IMR-90 (cell line): ENCODE data around the gene C6orf15.

ENCODE experiments used
- BHLHE40 ChIP-seq: fragments of 150-350 bp; IDR thresholded peaks from 2 replicates; pipeline ENCODE4 v1.6.1; 2016; ENCODE audit warnings: mild to moderate bottlenecking, low read depth, low read length
- CHD1 ChIP-seq: IDR thresholded peaks from 2 replicates; pipeline ENCODE4 v1.6.1; 2012; ENCODE audit warnings: low read depth, low read length, improper control_type of control experiment
- MAFK ChIP-seq: IDR thresholded peaks from 2 replicates; pipeline ENCODE4 v1.6.1; 2012; ENCODE audit warnings: low read depth, low read length, improper control_type of control experiment
- NFE2L2 ChIP-seq: fragments of 150-350 bp; IDR thresholded peaks from 2 replicates; pipeline ENCODE4 v1.6.1; 2016; ENCODE audit warnings: low read depth, mild to moderate bottlenecking, low read length
- POLR2A ChIP-seq: IDR thresholded peaks from 2 replicates; pipeline ENCODE4 v1.6.1; 2012; ENCODE audit warnings: mild to moderate bottlenecking, low read depth, low read length
- RAD21 ChIP-seq: IDR thresholded peaks from 2 replicates; pipeline ENCODE4 v1.6.1; 2012; ENCODE audit warnings: low read length, improper control_type of control experiment
- RFX5 ChIP-seq: IDR thresholded peaks from 2 replicates; pipeline ENCODE4 v1.8.0; 2012; ENCODE audit warnings: low read depth, mild to moderate bottlenecking, low read length, moderate library complexity
- SMC3 ChIP-seq: fragments of 150-350 bp; IDR thresholded peaks from 2 replicates; pipeline ENCODE4 v1.6.1; 2016; ENCODE audit warnings: low read depth, mild to moderate bottlenecking, antibody characterized with exemption, low read length, moderate library complexity
- TF ChIP-seq, protein P1 (sequence below): conservative IDR thresholded peaks from 2 replicates; pipeline ENCODE4 v1.5.1; 2012; ENCODE audit warnings: mild to moderate bottlenecking, low read depth, low read length, improper control_type of control experiment
- TF ChIP-seq, protein P2 (sequence below): fragments of 150-350 bp; IDR thresholded peaks from 2 replicates; pipeline ENCODE4 v1.6.1; 2017; ENCODE audit warnings: mild to moderate bottlenecking, antibody characterized with exemption, low read length, low read depth
- TF ChIP-seq, protein P3 (sequence below): fragments of 150-350 bp; IDR thresholded peaks from 2 replicates; pipeline ENCODE4 v1.6.1; 2016; ENCODE audit warnings: low read depth, mild to moderate bottlenecking, low read length, moderate library complexity, borderline replicate concordance

DNA sequence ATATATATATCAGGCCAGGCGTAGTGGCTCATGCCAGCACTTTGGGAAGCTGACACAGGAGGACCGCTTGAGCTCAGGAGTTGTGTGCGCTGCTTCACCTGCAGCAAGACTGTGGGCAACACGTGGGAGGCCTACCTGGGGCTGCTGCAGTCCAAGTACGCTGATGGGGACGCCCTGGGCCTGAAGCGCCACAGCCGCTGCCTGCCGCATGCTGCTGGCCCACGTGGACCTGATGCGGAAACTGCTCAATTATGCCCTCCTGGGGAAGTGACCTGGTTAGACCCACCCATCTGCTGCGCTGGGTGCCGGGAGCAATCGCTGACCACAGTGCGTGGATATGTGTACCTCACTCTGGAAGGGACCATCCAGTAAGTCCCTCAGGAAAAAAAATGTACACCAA, 28.3 kb upstream of the C6orf15 start:
- TF ChIP-seq, protein P1, sequence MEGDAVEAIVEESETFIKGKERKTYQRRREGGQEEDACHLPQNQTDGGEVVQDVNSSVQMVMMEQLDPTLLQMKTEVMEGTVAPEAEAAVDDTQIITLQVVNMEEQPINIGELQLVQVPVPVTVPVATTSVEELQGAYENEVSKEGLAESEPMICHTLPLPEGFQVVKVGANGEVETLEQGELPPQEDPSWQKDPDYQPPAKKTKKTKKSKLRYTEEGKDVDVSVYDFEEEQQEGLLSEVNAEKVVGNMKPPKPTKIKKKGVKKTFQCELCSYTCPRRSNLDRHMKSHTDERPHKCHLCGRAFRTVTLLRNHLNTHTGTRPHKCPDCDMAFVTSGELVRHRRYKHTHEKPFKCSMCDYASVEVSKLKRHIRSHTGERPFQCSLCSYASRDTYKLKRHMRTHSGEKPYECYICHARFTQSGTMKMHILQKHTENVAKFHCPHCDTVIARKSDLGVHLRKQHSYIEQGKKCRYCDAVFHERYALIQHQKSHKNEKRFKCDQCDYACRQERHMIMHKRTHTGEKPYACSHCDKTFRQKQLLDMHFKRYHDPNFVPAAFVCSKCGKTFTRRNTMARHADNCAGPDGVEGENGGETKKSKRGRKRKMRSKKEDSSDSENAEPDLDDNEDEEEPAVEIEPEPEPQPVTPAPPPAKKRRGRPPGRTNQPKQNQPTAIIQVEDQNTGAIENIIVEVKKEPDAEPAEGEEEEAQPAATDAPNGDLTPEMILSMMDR: no peak
- no peak for TF ChIP-seq RFX5
- TF ChIP-seq, protein P2, sequence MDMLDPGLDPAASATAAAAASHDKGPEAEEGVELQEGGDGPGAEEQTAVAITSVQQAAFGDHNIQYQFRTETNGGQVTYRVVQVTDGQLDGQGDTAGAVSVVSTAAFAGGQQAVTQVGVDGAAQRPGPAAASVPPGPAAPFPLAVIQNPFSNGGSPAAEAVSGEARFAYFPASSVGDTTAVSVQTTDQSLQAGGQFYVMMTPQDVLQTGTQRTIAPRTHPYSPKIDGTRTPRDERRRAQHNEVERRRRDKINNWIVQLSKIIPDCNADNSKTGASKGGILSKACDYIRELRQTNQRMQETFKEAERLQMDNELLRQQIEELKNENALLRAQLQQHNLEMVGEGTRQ: no peak
- no peak for TF ChIP-seq SMC3
- TF ChIP-seq RAD21: no peak
- TF ChIP-seq BHLHE40: no peak
- TF ChIP-seq POLR2A: no peak
- TF ChIP-seq, protein P3, sequence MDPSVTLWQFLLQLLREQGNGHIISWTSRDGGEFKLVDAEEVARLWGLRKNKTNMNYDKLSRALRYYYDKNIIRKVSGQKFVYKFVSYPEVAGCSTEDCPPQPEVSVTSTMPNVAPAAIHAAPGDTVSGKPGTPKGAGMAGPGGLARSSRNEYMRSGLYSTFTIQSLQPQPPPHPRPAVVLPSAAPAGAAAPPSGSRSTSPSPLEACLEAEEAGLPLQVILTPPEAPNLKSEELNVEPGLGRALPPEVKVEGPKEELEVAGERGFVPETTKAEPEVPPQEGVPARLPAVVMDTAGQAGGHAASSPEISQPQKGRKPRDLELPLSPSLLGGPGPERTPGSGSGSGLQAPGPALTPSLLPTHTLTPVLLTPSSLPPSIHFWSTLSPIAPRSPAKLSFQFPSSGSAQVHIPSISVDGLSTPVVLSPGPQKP: no peak
- TF ChIP-seq NFE2L2: no peak
- TF ChIP-seq MAFK: no peak
- no peak for TF ChIP-seq CHD1
